Astrocyte (in vitro differentiated cells and primary cell): ENCODE results near the gene DNAJC12. TPM values are rescaled to one million over a fixed set of nuclear protein-coding genes. Genes with fewer than 3 reads are reported as not detected.

Experiments used
- DNase-seq: peaks from one replicate; pipeline ENCODE4 v3.0.0-alpha.2; 2010; ENCODE audit warnings: low read depth
- FAIRE-seq: peaks from 2 replicates; lab custom pipeline; 2011; peaks lifted over from hg19 to GRCh38; lab: Jason Lieb, UNC
- H2AFZ ChIP-seq: 2 replicates; pipeline ENCODE4 v1.6.0; 2012; ENCODE audit warnings: low read depth, low read length, inconsistent platforms
- H3K27ac ChIP-seq: 2 replicates; pipeline ENCODE4 v1.5.1; 2011; ENCODE audit warnings: low read depth, low read length, inconsistent platforms
- H3K27me3 ChIP-seq: 2 replicates; pipeline ENCODE4 v1.6.0; 2011; ENCODE audit warnings: low read length, inconsistent platforms; ENCODE audit not compliant: insufficient read depth
- H3K36me3 ChIP-seq: 2 replicates; pipeline ENCODE4 v1.5.1; 2011; ENCODE audit warnings: low read length, inconsistent platforms; ENCODE audit not compliant: insufficient read depth
- H3K4me1 ChIP-seq: 2 replicates; pipeline ENCODE4 v1.5.1; 2011; ENCODE audit warnings: low read length, inconsistent platforms; ENCODE audit not compliant: insufficient read depth
- H3K4me2 ChIP-seq: 2 replicates; pipeline ENCODE4 v1.6.0; 2012; ENCODE audit warnings: low read length, inconsistent platforms
- H3K4me3 ChIP-seq: 2 replicates; pipeline ENCODE4 v1.5.1; 2011; ENCODE audit warnings: low read depth, mild to moderate bottlenecking, low read length, inconsistent platforms; ENCODE audit not compliant: insufficient read depth
- H3K79me2 ChIP-seq: 2 replicates; pipeline ENCODE4 v1.6.0; 2012; ENCODE audit warnings: mild to moderate bottlenecking, low read length, inconsistent platforms; ENCODE audit not compliant: insufficient read depth
- H3K9ac ChIP-seq: 2 replicates; pipeline ENCODE4 v1.6.0; 2012; ENCODE audit warnings: mild to moderate bottlenecking, low read length, inconsistent platforms
- H3K9me3 ChIP-seq: 2 replicates; pipeline ENCODE4 v1.5.1; 2012; ENCODE audit warnings: low read depth, mild to moderate bottlenecking, low read length, inconsistent platforms; ENCODE audit not compliant: insufficient read depth
- H4K20me1 ChIP-seq: 2 replicates; pipeline ENCODE4 v1.6.0; 2012; ENCODE audit warnings: low read length, inconsistent platforms; ENCODE audit not compliant: insufficient read depth
- H3K27ac Mint-ChIP-seq: one replicate; pipeline ENCODE4 v1.8.0; 2021; ENCODE audit warnings: mild to moderate bottlenecking, mixed read lengths; ENCODE audit not compliant: unreplicated experiment
- H3K27me3 Mint-ChIP-seq: one replicate; pipeline ENCODE4 v1.8.0; 2021; ENCODE audit warnings: low read depth, mixed read lengths; ENCODE audit not compliant: unreplicated experiment
- H3K36me3 Mint-ChIP-seq: one replicate; pipeline ENCODE4 v1.8.0; 2021; ENCODE audit warnings: low read depth, mixed read lengths; ENCODE audit not compliant: unreplicated experiment
- H3K4me1 Mint-ChIP-seq: one replicate; pipeline ENCODE4 v1.8.0; 2021; ENCODE audit warnings: low read depth, mixed read lengths; ENCODE audit not compliant: unreplicated experiment
- H3K4me3 Mint-ChIP-seq: one replicate; pipeline ENCODE4 v1.8.0; 2021; ENCODE audit warnings: mild to moderate bottlenecking, moderate library complexity, mixed read lengths; ENCODE audit not compliant: unreplicated experiment
- H3K9me3 Mint-ChIP-seq: one replicate; pipeline ENCODE4 v1.8.0; 2021; ENCODE audit warnings: mild to moderate bottlenecking, mixed read lengths; ENCODE audit not compliant: unreplicated experiment
- EZH2 ChIP-seq: IDR thresholded peaks from 2 replicates; pipeline ENCODE4 v1.6.1; 2012; ENCODE audit warnings: mild to moderate bottlenecking, low read length, inconsistent platforms; ENCODE audit not compliant: insufficient read depth
- total RNA-seq: library from RNA; stranded (reverse); gene quantifications from 2 replicates; pipeline ENCODE4 v1.2.1, GENCODE V29; 2021
- TF ChIP-seq, protein P1 (sequence below): IDR thresholded peaks from 2 replicates; pipeline ENCODE4 v1.5.1; 2011; ENCODE audit warnings: low read depth, mild to moderate bottlenecking, inconsistent platforms, low read length, moderate library complexity; ENCODE audit not compliant: insufficient read depth

Gene DNAJC12
- total RNA-seq, 1 donor from 2014 or later: 2.1 TPM

DNA sequence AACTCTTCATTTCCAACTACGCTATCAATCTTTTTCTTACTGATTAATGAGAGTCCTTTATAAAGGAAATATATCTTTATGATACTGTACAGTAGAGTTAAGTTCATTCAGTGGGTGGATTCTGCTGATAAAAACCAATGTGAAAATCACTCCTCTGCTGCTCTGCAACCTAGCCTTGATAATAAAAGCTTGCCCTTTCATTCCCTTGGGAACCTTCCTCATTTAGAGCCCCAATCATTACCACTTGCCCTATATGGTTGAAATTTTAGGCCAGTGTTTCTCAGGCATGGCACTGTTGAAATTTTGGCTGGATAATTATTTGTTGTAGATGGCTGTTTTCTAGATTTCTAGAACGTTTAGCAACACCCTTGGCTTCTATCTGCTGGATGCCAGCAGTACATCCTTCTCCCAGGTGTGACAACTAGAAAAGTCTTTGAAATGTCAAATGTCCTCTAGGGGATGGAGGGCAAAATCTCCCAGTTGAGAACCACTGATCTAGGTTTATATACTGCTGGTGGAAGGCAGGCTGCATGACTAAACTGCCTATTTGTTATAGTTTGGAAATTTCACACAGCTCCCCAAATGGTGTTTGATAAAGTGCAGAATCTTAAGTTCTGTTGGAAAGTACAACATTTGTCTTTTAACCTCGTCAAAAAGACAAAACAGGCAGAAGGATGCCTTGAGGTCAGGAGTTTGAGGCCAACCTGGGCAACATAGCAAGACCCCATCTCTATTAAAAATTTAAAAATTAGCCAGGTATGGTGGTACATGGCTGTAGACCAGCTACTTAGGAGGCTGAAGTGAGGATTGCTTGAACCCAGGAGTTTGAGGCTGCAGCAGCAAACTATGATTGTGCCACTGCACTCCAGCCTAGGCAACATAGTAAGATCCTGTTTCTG, 37.6 kb upstream of the DNAJC12 start:
- H3K27ac Mint-ChIP-seq: no peak overlapping the region
- TF ChIP-seq, protein P1, sequence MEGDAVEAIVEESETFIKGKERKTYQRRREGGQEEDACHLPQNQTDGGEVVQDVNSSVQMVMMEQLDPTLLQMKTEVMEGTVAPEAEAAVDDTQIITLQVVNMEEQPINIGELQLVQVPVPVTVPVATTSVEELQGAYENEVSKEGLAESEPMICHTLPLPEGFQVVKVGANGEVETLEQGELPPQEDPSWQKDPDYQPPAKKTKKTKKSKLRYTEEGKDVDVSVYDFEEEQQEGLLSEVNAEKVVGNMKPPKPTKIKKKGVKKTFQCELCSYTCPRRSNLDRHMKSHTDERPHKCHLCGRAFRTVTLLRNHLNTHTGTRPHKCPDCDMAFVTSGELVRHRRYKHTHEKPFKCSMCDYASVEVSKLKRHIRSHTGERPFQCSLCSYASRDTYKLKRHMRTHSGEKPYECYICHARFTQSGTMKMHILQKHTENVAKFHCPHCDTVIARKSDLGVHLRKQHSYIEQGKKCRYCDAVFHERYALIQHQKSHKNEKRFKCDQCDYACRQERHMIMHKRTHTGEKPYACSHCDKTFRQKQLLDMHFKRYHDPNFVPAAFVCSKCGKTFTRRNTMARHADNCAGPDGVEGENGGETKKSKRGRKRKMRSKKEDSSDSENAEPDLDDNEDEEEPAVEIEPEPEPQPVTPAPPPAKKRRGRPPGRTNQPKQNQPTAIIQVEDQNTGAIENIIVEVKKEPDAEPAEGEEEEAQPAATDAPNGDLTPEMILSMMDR: no peak
- TF ChIP-seq EZH2: no peak
- Histone ChIP-seq H3K27me3 (peaks cover 3% of the 10 kb centered on the region), H3K36me3 (no peaks in the 10 kb centered on the region), H3K9ac (no peak overlapping the region), H2AFZ (no peak overlapping the region), H4K20me1 (no peaks in the 10 kb centered on the region), H3K27ac (no peak overlapping the region), H3K79me2 (no peaks in the 10 kb centered on the region), H3K9me3 (no peaks in the 10 kb centered on the region), H3K4me2 (no peak overlapping the region), H3K4me1 (no peaks in the 10 kb centered on the region), H3K4me3 (no peak overlapping the region)
- no peaks in the 10 kb centered on the region for H3K9me3 Mint-ChIP-seq
- no peak for FAIRE-seq
- no peaks in the 10 kb centered on the region for H3K36me3 Mint-ChIP-seq
- H3K27me3 Mint-ChIP-seq: peaks cover 4% of the 10 kb centered on the region
- DNase-seq: no peak
- H3K4me3 Mint-ChIP-seq: no peak overlapping the region
- H3K4me1 Mint-ChIP-seq: no peaks in the 10 kb centered on the region

DNA sequence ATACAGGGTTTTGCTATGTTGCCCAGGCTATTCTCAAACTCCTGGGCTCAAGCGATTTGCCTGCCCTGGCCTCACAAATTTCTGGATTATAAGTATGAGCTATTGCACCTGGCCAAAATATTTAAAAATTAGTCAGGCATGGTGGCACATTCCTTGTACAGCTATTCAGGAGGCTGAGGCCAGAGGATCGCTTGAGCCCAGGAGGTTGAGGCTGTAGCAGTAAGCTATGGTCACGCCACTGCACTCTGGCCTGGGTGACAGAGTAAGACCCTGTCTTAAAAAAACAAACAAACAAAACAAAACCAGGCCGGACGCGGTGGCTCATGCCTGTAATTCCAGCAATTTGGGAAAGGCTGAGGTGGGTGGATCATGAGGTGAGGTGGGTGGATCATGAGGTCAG, 32.0 kb upstream of the DNAJC12 start:
- Histone ChIP-seq H3K27ac (no peak overlapping the region), H3K9ac (no peak overlapping the region), H3K36me3 (no peaks in the 10 kb centered on the region), H3K9me3 (no peaks in the 10 kb centered on the region), H3K4me1 (no peaks in the 10 kb centered on the region), H4K20me1 (no peaks in the 10 kb centered on the region), H3K27me3 (no peaks in the 10 kb centered on the region), H3K4me3 (no peak overlapping the region), H3K79me2 (no peaks in the 10 kb centered on the region), H2AFZ (no peak overlapping the region), H3K4me2 (no peak overlapping the region)
- no peak for FAIRE-seq
- TF ChIP-seq, protein P1: no peak
- no peak for TF ChIP-seq EZH2
- Mint-ChIP-seq H3K4me3 (no peak overlapping the region), H3K36me3 (no peaks in the 10 kb centered on the region), H3K27me3 (peaks cover 4% of the 10 kb centered on the region), H3K4me1 (no peaks in the 10 kb centered on the region), H3K27ac (no peak overlapping the region), H3K9me3 (no peaks in the 10 kb centered on the region)
- DNase-seq: no peak

DNA sequence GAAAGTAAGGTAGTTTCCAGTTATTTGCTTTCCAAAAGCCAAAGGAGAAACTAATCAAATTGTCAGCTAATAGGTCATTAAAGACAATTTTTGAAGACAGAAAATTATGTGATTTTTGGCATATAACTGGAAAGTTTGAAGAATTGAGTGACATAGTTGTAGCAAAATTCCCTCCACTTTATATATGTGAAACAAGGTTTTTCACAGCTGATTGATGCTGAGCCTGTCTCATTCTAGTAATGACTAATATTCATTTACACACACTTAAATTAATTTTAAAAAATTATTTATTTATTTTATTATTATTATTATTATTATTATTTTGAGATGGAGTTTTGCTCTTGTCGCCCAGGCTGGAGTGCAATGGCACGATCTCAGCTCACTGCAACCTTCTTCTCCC, 30.1 kb upstream of the DNAJC12 start:
- no peak overlapping the region for H3K27ac ChIP-seq
- no peak overlapping the region for H3K4me2 ChIP-seq
- H3K4me3 ChIP-seq: no peak overlapping the region
- H3K9me3 ChIP-seq: no peaks in the 10 kb centered on the region
- DNase-seq (no peak), FAIRE-seq (no peak)
- no peak overlapping the region for H3K4me3 Mint-ChIP-seq
- no peaks in the 10 kb centered on the region for H3K79me2 ChIP-seq
- no peaks in the 10 kb centered on the region for H4K20me1 ChIP-seq
- no peaks in the 10 kb centered on the region for H3K4me1 ChIP-seq
- no peaks in the 10 kb centered on the region for H3K9me3 Mint-ChIP-seq
- TF ChIP-seq, protein P1: no peak
- TF ChIP-seq EZH2: no peak
- H3K27ac Mint-ChIP-seq: no peak overlapping the region
- H3K36me3 Mint-ChIP-seq: no peaks in the 10 kb centered on the region
- H3K9ac ChIP-seq: no peak overlapping the region
- no peak overlapping the region for H2AFZ ChIP-seq
- no peaks in the 10 kb centered on the region for H3K27me3 ChIP-seq
- H3K36me3 ChIP-seq: no peaks in the 10 kb centered on the region
- H3K4me1 Mint-ChIP-seq: no peaks in the 10 kb centered on the region
- H3K27me3 Mint-ChIP-seq: peaks cover 2% of the 10 kb centered on the region
